Stomach (tissue), 9 donors: Measurements from ENCODE around the gene FCHSD2. TPM values are rescaled to one million over a fixed set of nuclear protein-coding genes. Genes with fewer than 3 reads are reported as not detected.
A peak's percentile ranks its signal among the peaks of the same experiment; 100 is the strongest.

Experiments
- DNase-seq, 2 donors: peaks; one replicate each; pipeline versions ENCODE4 v3.0.0 to v3.0.0-alpha.2; 2013 to 2019
- H3K27ac ChIP-seq, 5 donors: fragments of 200-600 bp in 4 of 5; sonication (generic) in 4 of 5; one replicate each; pipeline ENCODE4 v1.5.1; 2013 to 2019; ENCODE audit warnings: mild to moderate bottlenecking in 1 of 5, moderate library complexity in 1 of 5
- H3K27me3 ChIP-seq, 3 donors: fragments of 200-600 bp; sonication (generic); one replicate each; pipeline ENCODE4 v1.5.1; 2017 to 2019; ENCODE audit warnings: mixed run types in 1 of 3
- H3K36me3 ChIP-seq, 4 donors: fragments of 200-600 bp; sonication (generic); 1 replicate in 3 of 4; 2 replicates in 1 of 4; pipeline ENCODE4 v1.5.1; 2016 to 2019
- H3K4me1 ChIP-seq, 4 donors: fragments of 200-600 bp; sonication (generic); one replicate each; pipeline ENCODE4 v1.5.1; 2016 to 2019
- H3K4me3 ChIP-seq, 4 donors: fragments of 200-600 bp; sonication (generic) in 3 of 4; one replicate each; pipeline ENCODE4 v1.5.1; 2016 to 2019; ENCODE audit warnings: mild to moderate bottlenecking in 1 of 4
- H3K9me3 ChIP-seq, 4 donors: fragments of 200-600 bp; sonication (generic); one replicate each; pipeline ENCODE4 v1.5.1; 2016 to 2019
- EP300 ChIP-seq: sonication (generic); formaldehyde crosslinking; IDR thresholded peaks from one replicate; pipeline ENCODE4 v1.6.1; 2017; ENCODE audit warnings: antibody characterized with exemption
- POLR2A ChIP-seq, 4 donors: fragments of 450-650 bp; IDR thresholded peaks; one replicate each; pipeline ENCODE4 v1.6.1; 2016; ENCODE audit warnings: antibody characterized with exemption in 4 of 4, control low read depth in 2 of 4, mild to moderate bottlenecking in 1 of 4, moderate library complexity in 1 of 4
- POLR2AphosphoS5 ChIP-seq, 3 donors: sonication (generic); formaldehyde crosslinking; IDR thresholded peaks; one replicate each; pipeline ENCODE4 v1.6.1; 2016; ENCODE audit warnings: antibody characterized with exemption in 3 of 3
- WGBS, 5 donors: extraction: QIAGEN DNeasy Blood & Tissue Kit in 3 of 5; methylation state at CpG; one replicate each; pipeline versions ENCODE4 v1.1.5 to v1.1.7; 2013 to 2018; 5-methylcytosine and 5-hydroxymethylcytosine counted together
- intact Hi-C: fragments of 100-400 bp; cut with DNase I; formaldehyde crosslinking; loops from one replicate; pipeline ENCODE4 v1.15.1; 2023; ENCODE audit warnings: low total_unique reads
- polyA plus RNA-seq, 3 donors: library from polyadenylated mRNA; stranded (reverse); fragments of 200-250 nt; gene quantifications; one replicate each; pipeline ENCODE4 v1.2.3, GENCODE V29; 2013
- total RNA-seq, 5 donors: library from RNA; depleted of rRNA; stranded (reverse); fragments of >200 nt; gene quantifications; one replicate each; pipeline versions ENCODE4 v1.1.0 to v1.2.3, GENCODE V29; 2014 to 2016
- TF ChIP-seq, protein P1 (sequence below), 7 experiments: fragments of 450-650 bp in 4 of 7; fragments of 200-600 bp in 3 of 7; sonication (generic) in 3 of 7; IDR thresholded peaks; one replicate each; pipeline ENCODE4 v1.5.1; 2016 to 2019; ENCODE audit warnings: antibody characterized with exemption in 7 of 7, control low read depth in 2 of 7, mild to moderate bottlenecking in 1 of 7
- donor health status: healthy with polysubstance abuse.
- donor health status: Bipolar disorder and iron deficiency.
- donor health status: healthy.

FCHSD2 gene
- total and polyA plus RNA-seq, 8 donors, result 5.7 to 64.3 (median 15.9) TPM

DNA sequence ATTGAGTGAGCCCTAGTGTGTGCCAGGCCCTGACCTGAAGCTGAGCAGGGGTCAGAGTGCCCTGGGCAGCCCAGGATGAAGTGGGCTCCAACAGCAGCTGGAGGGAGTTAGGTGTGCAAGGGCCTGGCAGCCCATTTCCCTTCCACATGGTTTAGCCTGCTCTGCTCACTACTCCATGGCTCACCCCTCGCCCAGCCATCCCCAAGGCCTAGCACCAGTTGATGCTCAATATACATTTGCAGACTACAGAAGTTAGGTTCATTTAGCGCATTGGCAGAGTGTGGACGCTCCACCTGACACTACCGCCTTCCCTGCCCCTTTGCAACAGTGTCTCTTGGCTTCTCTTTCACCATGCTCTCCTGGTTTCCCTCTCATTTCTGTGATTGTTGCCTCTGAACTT is 324.2 kb downstream of the FCHSD2 start:
- intact Hi-C loops, result loop anchor here (10.0 kb wide), 1 partner anchor 93 kb away; no protein-coding TSS in a partner anchor
- H3K4me3 ChIP-seq, result no peak overlapping the region
- WGBS, 5 donors, result 97 to 100% (median 100%) methylated on average over 4 of the region's 4 CpGs

DNA sequence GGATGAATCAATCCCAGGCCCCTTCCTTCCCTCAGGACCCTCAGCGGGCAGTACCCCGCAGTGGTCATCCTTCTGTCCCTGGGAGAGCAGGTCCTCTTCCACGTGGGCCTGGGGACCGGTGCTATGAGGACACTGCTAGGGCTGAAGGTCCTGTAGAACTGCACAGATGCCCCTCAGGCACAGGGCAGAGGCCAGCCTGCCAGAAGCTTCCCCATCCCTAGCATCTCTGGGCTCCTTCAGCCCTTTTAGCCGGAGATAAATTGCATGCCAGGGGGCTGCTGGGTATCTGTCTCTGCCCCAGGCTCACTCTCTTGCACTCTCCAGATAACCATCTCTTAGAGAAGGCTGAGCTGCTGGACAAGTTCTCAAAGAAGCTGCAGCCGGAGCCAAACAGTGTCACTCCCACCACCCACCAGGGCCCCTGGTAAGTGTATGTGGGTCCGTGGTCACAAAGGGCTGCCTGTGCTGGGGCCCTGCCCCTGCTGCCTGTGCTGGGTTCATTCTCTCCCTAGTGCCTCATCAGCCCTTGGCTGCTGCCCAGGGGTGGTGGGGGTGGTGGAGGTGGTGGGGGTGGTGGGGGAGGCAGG is 325.6 kb downstream of the FCHSD2 start:
- Histone ChIP-seq H3K36me3 (peaks cover 0 to 48% (median 29%) of the 10 kb centered on the region in 4 donors), H3K27ac (peak overlapping the region in 2 of 5 donors; percentile 93 to 96), H3K4me1 (peaks cover 32 to 59% (median 49%) of the 10 kb centered on the region in 4 donors), H3K4me3 (peak overlapping the region in 3 of 4 donors; percentile 89 to 95 (median 91)), H3K27me3 (no peaks in the 10 kb centered on the region), H3K9me3 (no peaks in the 10 kb centered on the region)
- DNase-seq, result no peak
- TF ChIP-seq, protein P1, sequence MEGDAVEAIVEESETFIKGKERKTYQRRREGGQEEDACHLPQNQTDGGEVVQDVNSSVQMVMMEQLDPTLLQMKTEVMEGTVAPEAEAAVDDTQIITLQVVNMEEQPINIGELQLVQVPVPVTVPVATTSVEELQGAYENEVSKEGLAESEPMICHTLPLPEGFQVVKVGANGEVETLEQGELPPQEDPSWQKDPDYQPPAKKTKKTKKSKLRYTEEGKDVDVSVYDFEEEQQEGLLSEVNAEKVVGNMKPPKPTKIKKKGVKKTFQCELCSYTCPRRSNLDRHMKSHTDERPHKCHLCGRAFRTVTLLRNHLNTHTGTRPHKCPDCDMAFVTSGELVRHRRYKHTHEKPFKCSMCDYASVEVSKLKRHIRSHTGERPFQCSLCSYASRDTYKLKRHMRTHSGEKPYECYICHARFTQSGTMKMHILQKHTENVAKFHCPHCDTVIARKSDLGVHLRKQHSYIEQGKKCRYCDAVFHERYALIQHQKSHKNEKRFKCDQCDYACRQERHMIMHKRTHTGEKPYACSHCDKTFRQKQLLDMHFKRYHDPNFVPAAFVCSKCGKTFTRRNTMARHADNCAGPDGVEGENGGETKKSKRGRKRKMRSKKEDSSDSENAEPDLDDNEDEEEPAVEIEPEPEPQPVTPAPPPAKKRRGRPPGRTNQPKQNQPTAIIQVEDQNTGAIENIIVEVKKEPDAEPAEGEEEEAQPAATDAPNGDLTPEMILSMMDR (IDR thresholded peaks at IDR 0.05), result no peak
- TF ChIP-seq POLR2A (IDR thresholded peaks at IDR 0.05), result no peak
- TF ChIP-seq EP300, result no peak
- no peak for TF ChIP-seq POLR2AphosphoS5 (IDR thresholded peaks at IDR 0.05)
- intact Hi-C loops, result loop anchor here (10.0 kb wide), 1 partner anchor 92 kb away; no protein-coding TSS in a partner anchor
- WGBS, 5 donors, result 71 to 85% (median 80%) methylated on average over 2 to 7 of the region's 7 CpGs

More for the DNA sequence above, 324.2 kb downstream of the FCHSD2 start:
- no peaks in the 10 kb centered on the region for H3K9me3 ChIP-seq
- DNase-seq, result no peak
- peaks cover 0 to 55% (median 29%) of the 10 kb centered on the region in 4 donors for H3K36me3 ChIP-seq
- TF ChIP-seq POLR2A (IDR thresholded peaks at IDR 0.05), result no peak
- TF ChIP-seq, protein P1 (IDR thresholded peaks at IDR 0.05), result no peak
- no peak for TF ChIP-seq EP300
- TF ChIP-seq POLR2AphosphoS5 (IDR thresholded peaks at IDR 0.05), result no peak
- H3K4me1 ChIP-seq, result peaks cover 28 to 56% (median 52%) of the 10 kb centered on the region in 4 donors
- H3K27me3 ChIP-seq, result no peaks in the 10 kb centered on the region
- no peak overlapping the region for H3K27ac ChIP-seq

DNA sequence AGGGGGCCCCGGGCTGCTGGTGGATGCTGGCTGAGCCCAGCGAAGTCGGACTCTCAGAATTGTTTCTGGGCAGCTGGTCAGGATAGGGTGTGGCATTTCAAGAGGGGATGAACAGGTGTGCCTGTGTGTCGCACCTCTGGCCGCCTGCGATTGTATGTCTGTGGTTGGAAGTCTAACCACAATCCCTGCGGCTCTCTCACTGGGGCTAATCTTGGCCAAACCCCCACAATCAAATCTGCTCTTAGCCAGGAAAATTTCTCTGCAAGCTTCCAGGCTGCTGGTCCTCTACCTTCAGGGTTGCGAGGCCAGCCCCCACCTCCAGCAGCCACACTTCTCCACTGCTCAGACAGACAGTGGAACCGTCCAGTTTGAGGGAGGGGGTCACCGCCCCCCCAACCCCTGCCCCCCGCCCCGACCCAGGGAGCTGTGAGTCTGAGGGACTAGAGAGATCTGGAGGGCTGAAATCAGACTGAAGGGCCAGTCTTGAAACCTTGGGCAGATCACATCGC is 327.0 kb downstream of the FCHSD2 start:
- Histone ChIP-seq H3K4me1 (peaks cover 27 to 50% (median 42%) of the 10 kb centered on the region in 4 donors), H3K4me3 (peak overlapping the region; percentile 89 to 95 (median 90)), H3K27me3 (no peaks in the 10 kb centered on the region), H3K9me3 (no peaks in the 10 kb centered on the region), H3K27ac (peak overlapping the region; percentile 88 to 98 (median 96)), H3K36me3 (peaks cover 0 to 37% (median 27%) of the 10 kb centered on the region in 4 donors)
- TF ChIP-seq, protein P1 (IDR thresholded peaks at IDR 0.05), result no peak
- no peak for TF ChIP-seq POLR2AphosphoS5 (IDR thresholded peaks at IDR 0.05)
- TF ChIP-seq POLR2A (IDR thresholded peaks at IDR 0.05), result no peak
- no peak for TF ChIP-seq EP300
- no peak for DNase-seq
- intact Hi-C loops, result loop anchor here (10.0 kb wide), 1 partner anchor 90 kb away; no protein-coding TSS in a partner anchor
- 12 to 20% (median 15%) methylated on average over 5 to 13 of the region's 13 CpGs for WGBS, 5 donors

DNA sequence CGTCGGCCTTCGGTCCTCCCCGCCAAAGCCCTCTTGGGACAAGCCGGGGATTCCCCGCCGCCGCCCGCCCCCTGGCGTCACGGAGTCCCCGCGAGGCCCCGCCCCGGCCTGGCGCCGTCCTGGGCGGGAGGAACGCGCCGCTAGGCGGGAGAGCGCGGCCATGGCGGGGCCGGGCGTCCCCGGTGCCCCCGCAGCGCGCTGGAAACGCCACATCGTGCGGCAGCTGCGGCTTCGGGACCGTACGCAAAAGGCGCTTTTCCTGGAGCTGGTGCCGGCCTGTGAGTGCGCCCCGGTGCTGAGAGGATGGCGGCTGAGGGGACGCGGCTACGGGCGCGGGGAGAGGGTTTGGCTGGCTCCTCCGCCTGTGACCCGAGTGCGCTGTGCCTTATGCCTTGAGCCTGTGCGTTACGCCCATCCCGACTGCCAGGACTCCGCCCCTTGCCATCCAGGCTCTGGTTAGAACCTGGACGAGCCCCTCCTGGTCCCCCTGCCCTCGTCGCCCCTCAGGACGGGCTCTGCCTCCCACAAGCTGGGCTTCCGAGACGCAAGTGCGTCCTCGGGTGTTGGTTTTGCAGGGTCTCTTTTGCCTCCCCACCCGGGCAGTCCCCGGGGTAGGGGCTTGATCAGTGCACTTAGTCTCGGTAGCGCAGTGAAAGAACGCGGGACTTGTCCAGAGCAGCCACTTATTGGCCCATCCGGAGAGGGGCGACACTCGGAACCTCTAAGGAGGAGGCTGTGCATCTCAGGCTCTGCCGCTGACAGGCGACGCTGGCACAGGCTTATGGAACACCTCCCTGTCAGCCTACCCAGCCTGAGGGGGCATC is 327.6 kb downstream of the FCHSD2 start, which contains the start of gene ATG16L2:
ATG16L2 (plus strand) TSS at position 126 of the 824 bp plus-strand sequence; CDS start at position 161, 35 bp downstream.
- TF ChIP-seq, protein P1 (IDR thresholded peaks at IDR 0.05), result peak in 3 of 7 experiments; percentile 25 to 54 (median 30)
- TF ChIP-seq EP300 (no peak), POLR2AphosphoS5 (IDR thresholded peaks at IDR 0.05) (peak in 2 of 3 donors; percentile 73 to 75), POLR2A (IDR thresholded peaks at IDR 0.05) (peak in 1 of 4 donors; percentile 28)
- H3K36me3 ChIP-seq, result peaks cover 0 to 35% (median 27%) of the 10 kb centered on the region in 4 donors
- H3K27ac ChIP-seq, result peak within 1 kb of the TSS; percentile 88 to 98 (median 96)
- WGBS, 5 donors, result 0 to 1% (median 0%) methylated on average over 26 to 75 of the region's 75 CpGs
- H3K4me3 ChIP-seq, result peak within 1 kb of the TSS; percentile 89 to 95 (median 90)
- peaks cover 27 to 52% (median 42%) of the 10 kb centered on the region in 4 donors for H3K4me1 ChIP-seq
- H3K27me3 ChIP-seq, result no peaks in the 10 kb centered on the region
- intact Hi-C loops, result loop anchor here (10.0 kb wide), 1 partner anchor 90 kb away; no protein-coding TSS in a partner anchor
- no peaks in the 10 kb centered on the region for H3K9me3 ChIP-seq
- DNase-seq, result peak; percentile 89 to 96
